ENCODE results near the gene SPPL2B.

GRCh38 chr19:2323707-2324106 is 4.8 kb upstream of the SPPL2B start:
- TF ChIP-seq CTCF (IDR thresholded peaks at IDR 0.05; ENCODE audit: low read length) (no peak), EZH2phosphoT487 (IDR thresholded peaks at IDR 0.05; ENCODE audit: low read length) (no peak)

All from MM.1S (cell line).